GM19238 (cell line): Measurements from ENCODE around the gene TLR5.

Experiments used
- DNase-seq: peaks from one replicate; pipeline ENCODE4 v3.0.0; 2011; ENCODE audit warnings: low spot score; ENCODE audit not compliant: insufficient read length

TLR5 gene

GRCh38 chr1:223110952-223111351 is 32.1 kb downstream of the TLR5 start:
- no peak for DNase-seq

DNA sequence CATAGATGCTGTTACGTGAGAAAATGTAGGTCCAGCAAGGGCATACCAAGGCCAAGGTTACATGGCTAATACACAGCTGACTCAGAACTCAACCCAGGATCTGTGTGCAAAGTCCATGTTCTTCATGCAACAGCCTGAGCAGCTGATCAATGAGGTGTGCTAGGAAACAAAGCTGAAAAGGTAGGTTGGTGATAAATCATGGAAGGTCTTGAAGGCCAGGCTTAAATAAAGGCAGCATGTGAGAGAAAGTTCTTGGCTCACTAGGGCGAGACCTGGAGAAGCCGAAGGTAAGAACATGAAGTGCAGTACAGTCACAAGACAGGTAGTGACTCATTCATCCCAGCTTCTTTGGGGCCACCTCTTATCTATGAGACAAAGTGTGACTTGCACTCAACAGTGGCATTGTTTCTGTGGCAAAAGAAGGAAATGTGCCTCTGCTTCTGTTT is 33.4 kb downstream of the TLR5 start:
- no peak for DNase-seq

DNA sequence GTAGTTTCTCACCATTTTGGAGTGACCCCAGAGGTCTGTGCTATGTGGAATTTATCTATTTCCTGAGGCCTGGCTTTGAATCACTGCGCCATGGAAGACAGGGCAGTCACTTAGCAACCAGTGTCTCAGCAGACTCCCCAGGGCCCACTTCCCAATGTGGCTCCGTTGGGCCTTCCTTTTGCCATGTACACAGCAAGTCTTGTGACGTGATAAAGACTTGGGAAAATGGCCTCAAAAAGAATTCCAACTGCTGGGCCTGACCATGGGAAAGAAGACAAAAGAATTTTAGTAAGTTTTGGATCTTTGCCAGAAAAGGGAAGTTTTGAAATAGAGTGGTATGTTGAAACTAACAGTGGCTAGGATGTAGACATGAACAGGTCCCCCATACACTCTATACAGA is 36.2 kb downstream of the TLR5 start:
- DNase-seq, result no peak

DNA sequence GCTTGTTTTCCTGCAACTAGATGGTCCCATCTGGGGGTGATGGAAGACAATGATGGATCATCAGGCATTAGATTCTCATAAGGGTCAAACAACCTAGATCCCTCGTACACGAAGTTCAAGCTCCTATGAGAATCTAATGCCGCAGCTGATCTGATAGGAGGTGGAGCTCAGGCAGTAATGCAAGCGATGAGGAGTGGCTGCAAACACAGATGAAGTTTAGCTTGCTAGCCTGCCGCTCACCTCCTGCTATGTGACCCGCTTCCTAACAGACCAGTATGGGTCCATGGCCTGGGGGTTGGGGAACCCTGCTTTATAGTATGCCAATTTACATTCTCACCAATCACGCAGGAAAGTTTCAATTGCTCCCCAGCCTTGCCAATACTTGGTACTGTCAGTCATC is 37.5 kb downstream of the TLR5 start:
- DNase-seq, result no peak

- no peak for DNase-seq
Measured at GRCh38 chr1:223102797-223103533, 40.1 kb downstream of the TLR5 start.

- no peak for DNase-seq
Measured at GRCh38 chr1:223097713-223098112, 45.3 kb downstream of the TLR5 start.

GRCh38 chr1:223095870-223096269 is 47.2 kb downstream of the TLR5 start:
- no peak for DNase-seq

GRCh38 chr1:223091896-223092295 is 51.2 kb downstream of the TLR5 start:
- DNase-seq, result no peak

DNA sequence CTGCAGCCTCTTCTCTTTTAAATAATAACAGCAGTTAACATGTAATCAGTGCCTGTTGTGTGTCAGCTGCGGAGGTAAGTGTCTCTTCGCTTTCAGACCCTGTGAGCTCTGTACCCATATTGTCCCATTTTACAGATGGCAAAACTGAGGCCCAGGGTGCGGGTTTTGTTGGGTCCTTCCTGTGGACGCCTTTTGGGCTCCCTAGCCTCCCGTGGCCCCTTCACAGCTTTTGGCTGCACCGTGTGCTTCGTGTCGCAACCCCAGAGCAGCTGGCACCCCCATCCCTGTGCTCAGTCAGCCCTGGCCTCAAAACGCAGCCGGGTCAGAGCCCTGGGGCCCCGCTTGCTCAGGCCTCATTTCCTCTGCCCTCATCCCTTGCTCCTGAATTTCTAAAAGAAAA is 53.8 kb downstream of the TLR5 start:
- no peak for DNase-seq

- DNase-seq, result no peak
Measured at GRCh38 chr1:223088713-223089240, 54.3 kb downstream of the TLR5 start.

DNA sequence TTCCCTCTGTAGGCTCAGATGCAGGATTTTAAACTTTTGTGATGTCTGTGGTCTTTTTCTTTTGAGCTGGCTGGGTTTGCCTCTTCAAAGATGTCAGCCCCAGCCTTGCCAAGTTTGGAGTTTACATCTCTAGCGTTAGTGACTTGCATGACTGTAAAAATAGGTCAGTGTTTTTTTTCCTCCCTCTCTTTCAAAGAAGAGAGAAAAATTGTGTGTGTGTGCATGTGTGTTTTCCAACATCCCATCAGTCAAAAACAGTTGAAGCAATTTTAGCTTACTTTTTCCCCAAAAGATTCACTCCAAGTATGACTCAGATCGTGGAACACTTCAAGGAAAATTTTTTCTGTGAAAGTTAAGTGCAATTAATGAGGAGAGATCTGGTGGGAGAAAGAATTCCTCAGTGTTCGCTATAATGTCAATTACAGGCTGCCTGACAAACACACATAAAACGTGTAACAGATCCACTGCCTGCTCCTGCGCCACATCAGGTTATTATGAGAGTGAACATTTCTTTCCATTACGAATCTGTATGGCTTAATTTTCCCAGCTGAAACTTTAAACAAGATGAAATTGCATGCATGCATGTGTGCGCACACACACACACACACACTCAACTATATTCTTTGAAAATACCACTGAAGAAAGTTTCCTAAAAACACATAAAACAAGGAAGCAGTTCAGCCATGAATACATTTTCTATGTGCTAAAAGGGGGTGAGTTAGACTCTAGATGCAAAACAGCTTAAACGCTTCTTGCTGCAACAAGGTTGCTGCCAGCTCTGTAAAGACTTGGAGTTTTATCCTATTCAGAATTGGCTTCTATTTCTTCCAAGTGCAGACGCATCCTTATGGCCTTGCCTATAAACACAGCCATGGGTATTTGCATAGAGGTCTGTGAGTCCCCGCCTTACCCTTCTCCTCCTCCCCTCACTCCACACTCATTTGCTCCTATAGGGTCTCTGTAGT is 55.5 kb downstream of the TLR5 start:
- DNase-seq, result no peak

GRCh38 chr1:223084464-223084866 is 58.6 kb downstream of the TLR5 start:
- DNase-seq, result no peak

GRCh38 chr1:223083831-223084230 is 59.2 kb downstream of the TLR5 start:
- no peak for DNase-seq

GRCh38 chr1:223082914-223083313 is 60.1 kb downstream of the TLR5 start:
- no peak for DNase-seq

DNA sequence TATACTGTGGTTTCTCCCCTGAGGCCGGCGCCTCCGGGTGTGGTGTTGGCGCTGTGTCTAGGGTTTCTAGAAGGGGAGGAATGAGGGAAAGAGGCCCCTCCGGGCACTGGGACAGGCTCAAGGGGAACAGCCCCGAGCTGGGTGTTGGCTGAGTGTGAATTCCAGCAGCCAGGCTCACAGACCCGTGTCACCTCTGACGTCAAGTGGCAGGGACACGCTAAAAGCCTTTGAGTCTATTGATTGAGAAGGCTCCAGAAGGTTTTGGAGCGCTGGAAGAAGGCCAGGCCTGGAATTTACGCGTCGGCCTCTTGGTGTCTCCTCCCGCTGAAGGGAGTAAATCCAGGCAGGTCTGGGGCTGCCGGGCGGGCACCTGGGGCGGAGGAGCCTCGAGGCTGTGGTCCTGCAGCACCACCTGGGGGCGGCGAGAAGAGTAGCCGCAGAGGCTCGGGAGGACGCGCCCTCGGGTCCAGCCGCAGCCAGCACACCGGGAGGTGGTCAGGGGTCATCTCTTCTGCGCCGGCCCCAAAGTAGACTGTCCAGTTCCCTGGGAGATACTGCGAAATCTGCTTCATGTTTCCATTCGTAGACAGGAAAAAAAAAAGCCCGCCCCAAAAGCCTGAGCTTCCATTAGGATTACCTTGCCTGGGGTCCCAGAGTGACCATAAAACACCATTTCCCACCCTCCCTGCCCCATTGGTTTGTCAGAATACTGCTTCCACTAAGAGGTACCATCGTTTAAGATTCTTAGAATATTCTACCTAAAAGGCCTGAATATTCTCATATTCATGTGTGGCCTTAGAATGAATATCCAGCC is 61.7 kb downstream of the TLR5 start:
- DNase-seq, result peak; percentile 71

GRCh38 chr1:223079498-223079897 is 63.5 kb downstream of the TLR5 start:
- no peak for DNase-seq

DNA sequence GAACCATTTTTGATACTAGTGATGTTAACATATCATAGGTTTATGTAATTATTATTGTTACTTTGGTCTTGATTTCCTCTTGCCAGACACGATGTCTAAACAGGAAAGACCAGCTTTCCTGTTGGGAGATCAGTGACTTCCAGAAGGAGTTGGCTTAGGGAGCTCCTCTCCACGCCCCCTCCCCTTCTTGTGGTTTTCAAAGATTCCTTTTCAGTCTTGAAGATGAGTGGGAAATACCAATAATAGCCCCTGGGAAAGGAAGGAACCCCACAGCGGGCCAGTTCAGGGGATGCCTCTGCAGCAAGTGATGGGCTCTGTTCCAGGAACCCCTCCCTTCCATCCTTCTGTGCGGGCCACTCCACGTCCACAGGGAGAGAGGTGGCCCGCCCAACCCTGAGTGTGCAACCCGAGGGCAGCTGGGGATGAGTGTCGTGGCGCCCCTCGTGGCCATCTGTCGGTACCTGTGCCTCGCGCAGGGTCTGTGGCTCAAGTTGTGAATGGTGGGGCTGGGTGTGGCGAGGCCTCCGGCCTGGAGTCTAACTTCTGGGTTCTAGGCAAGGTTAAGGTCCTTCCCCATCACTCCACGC is 65.7 kb downstream of the TLR5 start:
- no peak for DNase-seq

GRCh38 chr1:223076362-223076761 is 66.7 kb downstream of the TLR5 start:
- no peak for DNase-seq

- no peak for DNase-seq
Measured at GRCh38 chr1:223075834-223076233, 67.2 kb downstream of the TLR5 start.

DNA sequence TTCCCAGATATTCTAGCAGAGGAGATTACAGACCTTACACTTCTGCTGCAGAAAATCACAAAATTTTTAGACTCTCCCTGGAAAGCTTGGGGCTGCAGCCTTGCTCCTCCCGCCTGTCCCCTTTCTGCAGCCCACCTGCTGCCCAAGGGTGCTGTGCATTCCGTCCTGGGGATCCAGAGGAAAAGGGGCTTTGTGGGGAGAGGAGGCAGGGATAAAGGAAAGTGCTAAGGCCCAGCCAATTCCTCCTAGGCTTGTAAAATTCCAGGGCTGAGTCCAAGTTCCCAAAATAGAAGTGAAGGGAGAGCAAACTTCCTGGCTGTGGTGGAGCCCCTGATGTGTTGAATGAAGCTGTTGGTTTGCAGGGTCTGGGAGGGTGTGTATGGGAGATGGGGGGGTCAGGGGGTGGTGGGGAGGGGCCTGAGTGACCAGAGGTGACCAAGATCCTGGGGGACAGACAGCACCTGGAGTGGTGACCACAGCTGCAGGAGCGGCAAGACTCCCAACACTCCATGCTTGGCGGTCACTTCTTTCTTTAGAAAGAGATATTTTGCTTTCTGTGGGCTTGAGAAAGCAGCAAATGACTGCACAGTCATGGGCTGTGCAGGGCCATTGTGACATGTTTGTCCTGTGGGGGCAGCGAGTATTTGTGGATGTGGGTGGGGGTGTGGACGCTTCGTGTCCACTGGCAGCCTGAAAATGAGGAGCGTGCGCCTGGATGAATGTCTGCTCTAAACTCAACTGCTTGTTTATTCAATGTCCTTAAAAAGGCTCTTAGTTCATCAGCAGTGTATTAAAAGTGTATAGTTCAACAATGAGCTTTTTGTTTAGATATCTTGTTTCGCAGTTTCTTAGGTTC is 68.4 kb downstream of the TLR5 start:
- no peak for DNase-seq
